Measurements from ENCODE around the gene OLIG1.

Gene OLIG1

DNA sequence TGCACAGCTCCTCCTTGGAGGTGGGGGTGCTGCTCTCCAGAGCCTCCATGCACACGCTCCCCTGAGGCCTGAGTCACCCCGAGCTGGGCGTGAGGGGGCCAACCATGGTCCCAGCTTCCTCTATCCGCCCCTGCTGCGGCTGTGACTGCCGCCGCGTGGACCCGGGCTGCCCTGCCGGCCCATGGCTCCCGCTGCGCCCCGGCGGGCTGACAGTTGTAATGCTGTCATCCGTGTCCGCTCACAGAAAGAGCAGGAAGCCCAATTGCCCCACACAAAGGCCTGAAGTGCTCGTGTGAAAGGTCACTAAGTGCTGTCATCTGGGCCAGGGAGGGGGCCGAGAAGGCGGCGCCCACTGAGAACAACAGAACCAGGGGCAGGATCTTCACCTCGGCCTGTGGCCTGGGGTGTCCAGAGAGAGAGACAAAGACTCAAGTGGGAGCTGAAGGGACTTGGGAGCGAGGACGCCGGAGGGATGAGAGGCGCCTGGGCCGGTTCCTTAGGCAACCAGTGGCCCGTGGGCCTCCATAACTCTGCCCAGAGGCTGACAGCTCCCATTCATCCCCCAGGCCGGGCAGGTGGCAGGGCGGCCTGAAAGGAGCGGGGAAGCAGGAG, 31.5 kb downstream of the OLIG1 start:
- no peak for DNase-seq (ENCODE audit: low read depth)

- DNase-seq (ENCODE audit: low read depth), result no peak
Observed at GRCh38 chr21:33105088-33105487, 35.1 kb downstream of the OLIG1 start.

DNA sequence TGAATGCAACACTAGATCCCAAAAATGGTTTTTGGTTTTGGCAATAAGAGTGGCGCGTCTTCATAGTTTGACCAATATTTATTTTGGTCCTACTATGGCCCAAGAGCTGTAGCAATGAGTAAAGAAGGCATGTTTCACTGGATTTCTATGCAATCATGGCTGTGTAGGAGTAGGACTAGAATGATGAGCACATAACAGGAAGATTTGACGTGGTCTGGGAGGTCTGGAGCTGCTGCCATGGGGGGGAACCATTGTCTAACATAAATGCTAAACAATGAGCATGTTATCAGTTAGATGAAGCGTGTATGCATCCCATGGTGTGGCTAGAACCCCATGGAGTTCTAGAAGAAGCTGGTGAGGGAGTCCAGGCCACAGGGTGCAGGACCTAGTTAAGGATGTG, 38.3 kb downstream of the OLIG1 start:
- DNase-seq (ENCODE audit: low read depth), result no peak

DNA sequence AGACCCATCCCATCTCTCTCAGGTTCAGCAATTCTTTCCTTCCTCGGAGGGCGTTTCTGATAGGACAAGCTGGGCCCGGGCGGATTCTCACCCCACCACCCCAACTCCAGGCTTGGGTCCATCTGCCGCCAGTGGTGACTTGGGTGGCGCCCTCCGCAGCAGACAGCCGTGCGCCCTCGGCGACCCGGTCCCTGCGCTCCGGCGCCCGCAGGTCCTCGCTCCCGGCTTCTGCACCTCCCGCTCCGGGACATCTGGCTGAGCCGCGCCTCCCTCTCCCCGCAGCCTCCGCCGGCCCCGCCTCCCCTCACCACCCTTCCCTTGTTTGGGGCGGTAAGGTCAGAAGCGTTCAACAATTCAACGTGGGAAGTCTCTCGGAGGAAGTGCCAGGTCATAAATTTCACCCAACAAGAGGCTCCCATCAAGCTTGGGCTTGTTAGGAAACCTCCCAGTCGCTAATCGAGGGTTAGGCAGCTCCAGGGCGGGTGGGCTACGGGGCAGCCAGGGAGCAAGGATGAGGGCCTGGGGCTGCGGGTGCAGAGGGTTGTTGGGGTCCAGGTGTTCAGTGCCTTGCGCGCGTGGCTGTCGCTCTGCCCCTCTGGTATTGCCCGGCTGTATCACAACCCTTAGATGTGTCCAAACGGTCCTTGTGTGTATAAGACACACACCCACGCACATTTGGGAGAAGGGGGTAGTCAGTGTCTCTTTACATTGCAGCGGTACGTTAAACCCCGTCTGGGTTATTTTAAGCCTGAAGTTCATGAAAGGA, 39.8 kb downstream of the OLIG1 start:
- no peak for DNase-seq (ENCODE audit: low read depth)

DNA sequence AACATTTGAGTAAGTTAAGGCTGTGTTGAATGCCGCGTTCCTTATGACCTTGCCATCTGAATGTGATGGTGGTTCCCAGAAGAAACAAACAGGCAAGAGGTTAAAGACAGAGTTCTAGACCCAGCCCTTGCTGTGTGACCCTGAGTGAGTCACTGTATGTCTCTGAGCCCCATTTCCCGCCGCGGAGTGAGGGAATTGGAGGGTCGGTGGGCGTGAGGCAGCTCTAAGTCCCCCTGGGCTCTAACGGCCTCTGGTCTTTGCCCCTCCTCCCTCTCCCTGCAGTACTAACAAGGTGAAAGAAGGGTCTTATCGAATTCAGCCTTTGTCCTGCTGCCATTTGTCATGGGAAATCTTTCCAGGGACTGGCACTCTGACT, 40.4 kb downstream of the OLIG1 start:
- no peak for DNase-seq (ENCODE audit: low read depth)

- DNase-seq (ENCODE audit: low read depth), result no peak
Observed at GRCh38 chr21:33111577-33111976, 41.6 kb downstream of the OLIG1 start.

GRCh38 chr21:33112151-33112550, 42.2 kb downstream of the OLIG1 start:
- DNase-seq (ENCODE audit: low read depth), result no peak

GRCh38 chr21:33112681-33113080, 42.7 kb downstream of the OLIG1 start:
- no peak for DNase-seq (ENCODE audit: low read depth)

DNA sequence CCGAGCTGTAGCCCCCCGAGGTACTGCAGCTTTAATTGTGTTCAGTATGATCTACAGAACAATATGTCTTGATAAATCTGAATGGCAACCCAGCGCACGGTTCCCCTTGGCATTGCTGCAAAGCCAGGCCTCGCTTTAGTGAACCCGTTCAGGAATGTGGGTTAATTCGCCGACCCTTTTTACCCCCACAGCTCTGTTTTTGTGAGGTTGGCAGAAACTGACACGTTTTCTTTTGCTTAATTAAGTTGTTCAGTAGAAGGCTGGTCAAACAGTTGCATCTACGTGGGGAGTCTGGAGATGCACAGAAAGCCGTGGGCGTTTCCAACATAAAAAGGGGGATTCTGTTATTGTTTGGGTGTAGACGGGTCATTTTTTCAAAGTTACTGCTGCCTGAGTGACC, 43.2 kb downstream of the OLIG1 start:
- DNase-seq (ENCODE audit: low read depth), result no peak

GRCh38 chr21:33114276-33114675, 44.3 kb downstream of the OLIG1 start:
- no peak for DNase-seq (ENCODE audit: low read depth)

DNA sequence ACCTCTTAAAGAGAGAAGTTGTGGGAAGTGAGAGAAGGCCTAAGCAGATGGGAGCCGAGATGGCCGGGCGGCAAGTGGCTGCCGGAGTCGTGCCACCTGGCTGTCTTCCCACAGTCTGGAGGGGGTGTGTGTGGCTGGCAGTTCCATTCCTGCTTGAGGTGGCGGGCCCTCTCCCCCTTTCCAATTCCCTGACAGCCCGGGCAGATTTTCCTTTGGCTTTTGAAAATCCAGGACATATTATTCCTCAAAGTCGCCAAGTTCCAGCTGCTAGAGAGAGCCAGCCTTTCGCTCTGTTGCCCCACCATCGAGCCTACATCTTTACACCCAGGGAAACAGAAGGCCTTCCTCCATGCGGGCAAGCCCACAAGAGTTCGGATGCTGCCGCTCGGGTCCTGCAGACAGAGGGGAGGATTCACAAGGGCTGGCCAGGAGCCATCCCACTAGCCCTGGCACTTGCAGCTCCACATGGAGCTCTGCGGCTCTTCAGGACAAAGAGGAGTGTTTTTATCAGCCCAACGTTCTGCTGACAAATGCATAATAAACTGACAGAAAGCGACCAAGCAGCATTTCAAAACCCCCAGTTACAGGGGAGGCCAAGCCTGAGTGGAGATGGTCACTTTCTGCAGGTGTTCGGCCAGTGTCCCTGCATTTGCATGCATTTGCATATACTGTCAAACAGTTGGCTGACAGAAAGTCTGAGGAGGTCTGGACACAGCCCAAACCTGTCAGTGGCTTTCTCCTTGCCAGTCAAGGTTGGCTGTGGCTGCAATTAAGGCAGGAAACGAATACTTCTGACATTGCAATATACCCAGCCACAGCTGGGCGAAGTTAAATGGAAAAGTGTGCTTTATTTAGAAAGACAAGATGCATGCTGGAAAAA, 45.9 kb downstream of the OLIG1 start:
- DNase-seq (ENCODE audit: low read depth), result no peak

DNA sequence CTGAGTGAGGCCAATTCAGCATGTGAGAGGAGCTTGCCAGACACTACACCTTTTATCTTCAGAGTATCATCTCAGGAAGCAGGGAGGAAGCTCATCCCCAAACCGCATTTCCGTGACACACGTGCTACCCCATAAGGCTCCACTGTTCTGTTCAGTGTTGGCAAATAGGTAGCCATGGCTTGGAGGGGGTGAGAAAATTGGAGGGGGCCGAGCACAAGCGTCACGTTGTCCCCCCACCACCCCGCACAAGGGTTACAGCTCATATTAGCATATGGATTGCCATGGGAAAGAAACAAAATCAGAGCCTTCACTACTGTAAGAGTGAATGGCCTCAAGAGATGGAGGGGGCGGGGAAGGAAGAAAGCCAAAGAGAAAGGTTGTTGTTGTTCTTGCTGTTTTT, 46.7 kb downstream of the OLIG1 start:
- no peak for DNase-seq (ENCODE audit: low read depth)

DNA sequence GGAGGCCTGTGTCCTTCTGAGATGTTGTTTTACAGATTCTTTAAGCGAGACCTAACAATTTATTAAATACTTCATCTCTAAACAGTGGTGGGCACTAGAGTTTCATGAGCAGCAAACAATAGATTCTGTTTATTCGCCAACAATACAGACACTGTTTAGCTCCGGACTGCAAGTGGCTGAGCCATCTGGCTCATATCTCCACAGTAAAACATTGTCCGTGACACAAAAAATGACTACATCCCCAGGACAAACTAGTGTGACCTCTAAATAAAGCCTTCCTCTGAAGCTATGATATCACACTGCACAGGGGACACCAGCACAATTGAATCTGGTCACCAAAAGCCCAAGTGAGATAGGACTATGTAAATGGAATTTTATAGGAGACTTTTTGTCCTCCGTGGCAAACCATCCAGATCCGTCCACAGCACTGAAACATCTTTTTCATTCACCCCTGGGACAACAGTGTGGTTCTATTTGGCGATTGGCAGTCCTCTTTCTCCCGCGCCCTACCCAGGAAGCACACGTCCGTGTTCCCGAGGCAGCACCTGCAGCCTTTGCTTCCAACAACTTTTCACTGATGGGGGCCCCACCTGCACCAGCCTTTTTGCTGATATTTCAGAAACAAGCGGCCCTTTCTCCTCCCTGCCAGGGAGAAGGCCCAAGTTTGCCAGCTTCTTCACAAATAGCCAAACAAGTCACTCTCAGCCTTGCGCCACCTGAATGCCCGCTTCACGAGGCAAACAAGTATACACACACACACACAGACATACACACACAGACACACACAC, 47.4 kb downstream of the OLIG1 start:
- no peak for DNase-seq (ENCODE audit: low read depth)
